Measurements from ENCODE around the gene LAPTM5.

LAPTM5 gene

GRCh38 chr1:30700528-30701257 lies 56.9 kb downstream of the LAPTM5 start:
- no peak for TF ChIP-seq CTCF (IDR thresholded peaks at IDR 0.05; ENCODE audit: low read depth, low read length)
- no peak for DNase-seq (ENCODE audit: extremely low read depth, low read depth)

- DNase-seq (ENCODE audit: extremely low read depth, low read depth) = no peak
- TF ChIP-seq CTCF (IDR thresholded peaks at IDR 0.05; ENCODE audit: low read depth, low read length) = no peak
These were observed 57.8 kb downstream of the LAPTM5 start for GRCh38 chr1:30699762-30700161.

- no peak for DNase-seq (ENCODE audit: extremely low read depth, low read depth)
- TF ChIP-seq CTCF (IDR thresholded peaks at IDR 0.05; ENCODE audit: low read depth, low read length) = no peak
These were observed 59.1 kb downstream of the LAPTM5 start for GRCh38 chr1:30698401-30698981.

GRCh38 chr1:30697571-30698376 lies 59.8 kb downstream of the LAPTM5 start:
- no peak for DNase-seq (ENCODE audit: extremely low read depth, low read depth)
- no peak for TF ChIP-seq CTCF (IDR thresholded peaks at IDR 0.05; ENCODE audit: low read depth, low read length)

GRCh38 chr1:30696831-30697230 lies 60.7 kb downstream of the LAPTM5 start:
- no peak for TF ChIP-seq CTCF (IDR thresholded peaks at IDR 0.05; ENCODE audit: low read depth, low read length)
- no peak for DNase-seq (ENCODE audit: extremely low read depth, low read depth)

GRCh38 chr1:30695439-30695841 lies 62.1 kb downstream of the LAPTM5 start:
- no peak for DNase-seq (ENCODE audit: extremely low read depth, low read depth)
- no peak for TF ChIP-seq CTCF (IDR thresholded peaks at IDR 0.05; ENCODE audit: low read depth, low read length)

Data from AG09319 (cell line).